ENCODE results near the gene SCEL. TPM values are rescaled to one million over a fixed set of nuclear protein-coding genes. Genes with fewer than 3 reads are reported as not detected.

Gene SCEL
- total RNA-seq, 1 experiment from 2014 or later, result 3.5 TPM

DNA sequence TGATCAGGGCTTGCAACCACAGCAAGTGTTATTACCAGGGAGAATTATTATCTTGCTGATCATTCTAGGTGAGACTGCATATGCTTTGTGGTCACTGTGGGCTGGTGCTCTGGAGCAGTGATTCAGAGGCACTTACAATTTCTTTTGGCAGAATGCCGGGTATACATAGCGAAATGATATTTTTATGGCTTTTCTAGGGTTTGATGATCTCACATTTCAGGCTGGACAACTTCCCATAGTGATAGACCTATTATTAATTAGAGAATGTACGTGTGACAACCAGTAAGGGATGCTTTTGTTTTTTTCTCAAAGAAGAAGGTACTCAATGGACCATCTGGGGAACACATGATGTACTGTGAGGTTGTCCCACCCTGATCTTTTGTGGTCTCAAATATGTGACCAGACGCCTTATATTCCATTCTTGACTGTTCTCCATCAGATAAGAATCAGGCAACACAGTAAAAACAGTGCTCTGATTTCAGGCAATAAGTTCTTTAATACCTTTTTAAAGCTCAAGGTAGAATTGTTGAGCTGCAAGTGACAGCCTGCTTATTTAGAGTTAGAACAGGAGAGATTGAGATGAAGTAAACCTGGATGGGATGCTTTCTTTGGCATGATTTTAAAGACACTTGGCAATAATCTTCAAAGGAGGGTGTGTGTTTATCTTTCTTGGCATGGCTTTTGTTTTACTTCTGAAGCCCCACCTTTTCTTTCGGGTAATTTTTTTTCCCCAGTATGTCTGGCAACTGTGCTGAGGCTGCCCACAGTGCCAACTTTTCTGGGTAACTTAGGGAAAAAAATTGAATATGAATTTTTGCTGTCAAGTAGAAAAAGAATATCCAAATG is 27.4 kb upstream of the SCEL start:
- peak overlapping the region; percentile 23; the same call in 1 of the 2 replicates for H3K4me3 ChIP-seq (ENCODE audit: low read length)
- no peaks in the 10 kb centered on the region for H3K36me3 ChIP-seq (ENCODE audit: low read depth, low read length)
- intact Hi-C loops (cut with micrococcal nuclease), result loop anchor here (1.0 kb wide), 2 partner anchors 14 to 57 kb away; no protein-coding TSS in a partner anchor
- H3K27ac ChIP-seq (ENCODE audit: low read length), result peak overlapping the region; percentile 73
- peak; percentile 92 for DNase-seq
- TF ChIP-seq, protein P1, sequence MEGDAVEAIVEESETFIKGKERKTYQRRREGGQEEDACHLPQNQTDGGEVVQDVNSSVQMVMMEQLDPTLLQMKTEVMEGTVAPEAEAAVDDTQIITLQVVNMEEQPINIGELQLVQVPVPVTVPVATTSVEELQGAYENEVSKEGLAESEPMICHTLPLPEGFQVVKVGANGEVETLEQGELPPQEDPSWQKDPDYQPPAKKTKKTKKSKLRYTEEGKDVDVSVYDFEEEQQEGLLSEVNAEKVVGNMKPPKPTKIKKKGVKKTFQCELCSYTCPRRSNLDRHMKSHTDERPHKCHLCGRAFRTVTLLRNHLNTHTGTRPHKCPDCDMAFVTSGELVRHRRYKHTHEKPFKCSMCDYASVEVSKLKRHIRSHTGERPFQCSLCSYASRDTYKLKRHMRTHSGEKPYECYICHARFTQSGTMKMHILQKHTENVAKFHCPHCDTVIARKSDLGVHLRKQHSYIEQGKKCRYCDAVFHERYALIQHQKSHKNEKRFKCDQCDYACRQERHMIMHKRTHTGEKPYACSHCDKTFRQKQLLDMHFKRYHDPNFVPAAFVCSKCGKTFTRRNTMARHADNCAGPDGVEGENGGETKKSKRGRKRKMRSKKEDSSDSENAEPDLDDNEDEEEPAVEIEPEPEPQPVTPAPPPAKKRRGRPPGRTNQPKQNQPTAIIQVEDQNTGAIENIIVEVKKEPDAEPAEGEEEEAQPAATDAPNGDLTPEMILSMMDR (conservative IDR thresholded peaks at IDR 0.05; ENCODE audit: low read depth, low read length), result no peak
- TF ChIP-seq EZH2phosphoT487 (IDR thresholded peaks at IDR 0.05; ENCODE audit: borderline replicate concordance, low read length) (no peak), EZH2 (IDR thresholded peaks at IDR 0.05; ENCODE audit: low read length, unreplicated experiment) (no peak)
- no peaks in the 10 kb centered on the region for H3F3A ChIP-seq (ENCODE audit: low read length, unreplicated experiment)
- ChIA-PET POLR2A (ENCODE audit: unreplicated experiment) (no interaction called here), CTCF (interaction anchor here (0.5 to 0.7 kb wide), 2 partner anchors 56 to 203 kb away, joined by 3 read pairs; no protein-coding TSS in a partner anchor)
- peak; percentile 96 for ATAC-seq
- H3K79me2 ChIP-seq (ENCODE audit: low read length), result no peaks in the 10 kb centered on the region
- H3K4me2 ChIP-seq (ENCODE audit: low read length), result peak overlapping the region; percentile 63
- H3K4me1 ChIP-seq (ENCODE audit: insufficient read depth, low read length), result peaks cover 32% of the 10 kb centered on the region
- no peak overlapping the region for H2AFZ ChIP-seq (ENCODE audit: low read length)
- no peaks in the 10 kb centered on the region for H3K9me2 ChIP-seq (replicated peaks; ENCODE audit: low read length)
- H4K20me1 ChIP-seq (ENCODE audit: low read length), result no peaks in the 10 kb centered on the region
- no peaks in the 10 kb centered on the region for H3K9me3 ChIP-seq (ENCODE audit: low read length)
- H3K9ac ChIP-seq (ENCODE audit: low read length), result no peak overlapping the region
- H3K27me3 ChIP-seq (ENCODE audit: low read length), result no peaks in the 10 kb centered on the region
- BruUV-seq (replicated peaks), result no TSS peak

GRCh38 chr13:77508959-77509620 is 26.4 kb upstream of the SCEL start:
- peak; percentile 58 for DNase-seq
- no peak for TF ChIP-seq EZH2phosphoT487 (IDR thresholded peaks at IDR 0.05; ENCODE audit: borderline replicate concordance, low read length)
- no peak for TF ChIP-seq EZH2 (IDR thresholded peaks at IDR 0.05; ENCODE audit: low read length, unreplicated experiment)
- TF ChIP-seq, protein P1 (conservative IDR thresholded peaks at IDR 0.05; ENCODE audit: low read depth, low read length), result no peak
- H3K27ac ChIP-seq (ENCODE audit: low read length), result peak overlapping the region; percentile 73
- H4K20me1 ChIP-seq (ENCODE audit: low read length), result no peaks in the 10 kb centered on the region
- CTCF ChIA-PET, result interaction anchor here (0.5 kb wide), 1 partner anchor 202 kb away, joined by 3 read pairs; no protein-coding TSS in a partner anchor
- no peak overlapping the region for H3K9ac ChIP-seq (ENCODE audit: low read length)
- H3K36me3 ChIP-seq (ENCODE audit: low read depth, low read length), result no peaks in the 10 kb centered on the region
- H3F3A ChIP-seq (ENCODE audit: low read length, unreplicated experiment), result no peaks in the 10 kb centered on the region
- H3K4me2 ChIP-seq (ENCODE audit: low read length), result peak overlapping the region; percentile 63
- H3K9me2 ChIP-seq (replicated peaks; ENCODE audit: low read length), result no peaks in the 10 kb centered on the region
- peaks cover 32% of the 10 kb centered on the region for H3K4me1 ChIP-seq (ENCODE audit: insufficient read depth, low read length)
- peak overlapping the region; percentile 23; the same call in 1 of the 2 replicates for H3K4me3 ChIP-seq (ENCODE audit: low read length)
- H2AFZ ChIP-seq (ENCODE audit: low read length), result no peak overlapping the region
- no peaks in the 10 kb centered on the region for H3K79me2 ChIP-seq (ENCODE audit: low read length)
- ATAC-seq, result no peak
- BruUV-seq (replicated peaks), result no TSS peak
- intact Hi-C loops (cut with micrococcal nuclease), result loop anchor here (1.0 kb wide), 1 partner anchor 13 kb away; no protein-coding TSS in a partner anchor
- no peaks in the 10 kb centered on the region for H3K27me3 ChIP-seq (ENCODE audit: low read length)
- POLR2A ChIA-PET (ENCODE audit: unreplicated experiment), result no interaction called here
- no peaks in the 10 kb centered on the region for H3K9me3 ChIP-seq (ENCODE audit: low read length)
